ENCODE data around the gene LRCH4. TPM values are rescaled to one million over a fixed set of nuclear protein-coding genes. Genes with fewer than 3 reads are reported as not detected.

Gene LRCH4
- polyA plus RNA-seq, 2 of the 4 experiments (the other 2 are of a cell fraction), result 5.5 to 17.1 TPM

- Histone ChIP-seq H3K27ac (no peak overlapping the region; a peak in 1 of 6 replicates), H3K9me3 (no peaks in the 10 kb centered on the region), H3K4me1 (peaks cover 15% of the 10 kb centered on the region; the same call in 2 of the 3 replicates), H3K4me2 (no peak overlapping the region), H3K4me3 (no peak overlapping the region)
- DNase-seq (ENCODE audit: low read depth in 1 of 2, low spot score in 1 of 2), result no peak
- peak in 1 of 2 experiments; percentile 13; a peak in 3 of 6 replicates for ATAC-seq
- no peak for TF ChIP-seq CBX8 (IDR thresholded peaks at IDR 0.05)
- no peak for TF ChIP-seq JUNB (IDR thresholded peaks at IDR 0.05)
- TF ChIP-seq BHLHE40 (IDR thresholded peaks at IDR 0.05; ENCODE audit: low read depth, low read length), result no peak
- TF ChIP-seq CHD4 (IDR thresholded peaks at IDR 0.05; ENCODE audit: borderline replicate concordance), result no peak
- TF ChIP-seq EP300 (IDR thresholded peaks at IDR 0.05), result no peak
- no peak for TF ChIP-seq ZNF302 (CRISPR knock-in tag; IDR thresholded peaks at IDR 0.05)
- no peak for TF ChIP-seq ESRRA (IDR thresholded peaks at IDR 0.05; ENCODE audit: borderline replicate concordance, low read length)
- TF ChIP-seq CBX2 (IDR thresholded peaks at IDR 0.05; ENCODE audit: borderline replicate concordance, low read depth), result no peak
- TF ChIP-seq NR3C1 (IDR thresholded peaks at IDR 0.05), result no peak
- no peak for TF ChIP-seq EHMT2 (IDR thresholded peaks at IDR 0.05; ENCODE audit: low read depth)
- ChIA-PET CTCF (interaction anchor here (0.6 to 1.7 kb wide), 5 partner anchors 11 to 578 kb away, joined by 3 to 5 read pairs (median 3); no protein-coding TSS in a partner anchor), POLR2A (interaction anchor here (1.5 kb wide), 1 partner anchor 15 kb away, joined by 5 read pairs; the partner anchor contains the start of gene FBXO24)
- no peak for FAIRE-seq
- WGBS (ENCODE audit: missing lambda C conversion rate), result 85% methylated on average over 24 of the region's 26 CpGs
Observed at GRCh38 chr7:100570954-100571828, 14.7 kb downstream of the LRCH4 start.

GRCh38 chr7:100568896-100569844 is 16.8 kb downstream of the LRCH4 start:
- ChIA-PET CTCF (interaction anchor here (0.7 to 12.2 kb wide), 9 partner anchors 10 to 122 kb away, joined by 3 to 135 read pairs (median 4); partner anchors contain the start of genes FBXO24, LRCH4 and NYAP1), POLR2A (interaction anchor here (1.0 kb wide), 1 partner anchor 140 kb away, joined by 7 read pairs; no protein-coding TSS in a partner anchor)
- H3K9me3 ChIP-seq, result no peaks in the 10 kb centered on the region
- no peak overlapping the region for H3K27ac ChIP-seq
- DNase-seq (ENCODE audit: low read depth in 1 of 2, low spot score in 1 of 2) (peak in 1 of 2 experiments; percentile 62), FAIRE-seq (no peak), ATAC-seq (peak in 1 of 2 experiments; percentile 59; a peak in 3 of 6 replicates)
- H3K4me2 ChIP-seq, result no peak overlapping the region
- H3K4me3 ChIP-seq, result no peak overlapping the region
- TF ChIP-seq CEBPB (IDR thresholded peaks at IDR 0.05) (no peak), PBX3 (IDR thresholded peaks at IDR 0.05) (no peak), REST (IDR thresholded peaks at IDR 0.05) (no peak), HOXB13 (CRISPR knock-in tag; IDR thresholded peaks at IDR 0.05; ENCODE audit: low read depth) (no peak), CBX2 (IDR thresholded peaks at IDR 0.05; ENCODE audit: borderline replicate concordance, low read depth) (no peak), FOSL2 (IDR thresholded peaks at IDR 0.05) (no peak), FOSL2 (CRISPR knock-in tag; IDR thresholded peaks at IDR 0.05) (no peak), JUNB (IDR thresholded peaks at IDR 0.05) (no peak), NPAS2 (CRISPR knock-in tag; IDR thresholded peaks at IDR 0.05; ENCODE audit: borderline replicate concordance) (no peak), HOXB5 (CRISPR knock-in tag; IDR thresholded peaks at IDR 0.05) (no peak), HMGXB4 (CRISPR knock-in tag; IDR thresholded peaks at IDR 0.05; ENCODE audit: borderline replicate concordance) (no peak), POLR2A (IDR thresholded peaks at IDR 0.05; ENCODE audit: low read length) (no peak), RARB (CRISPR knock-in tag; IDR thresholded peaks at IDR 0.05) (no peak)
- peaks cover 15% of the 10 kb centered on the region; the same call in 2 of the 3 replicates for H3K4me1 ChIP-seq
- 84% methylated on average over 27 of the region's 36 CpGs for WGBS (ENCODE audit: missing lambda C conversion rate)

Measured in A549 (cell line).